IMR-90 (cell line): Measurements from ENCODE around the gene HPSE2. TPM values are rescaled to one million over a fixed set of nuclear protein-coding genes. Genes with fewer than 3 reads are reported as not detected.

Experiments
- ATAC-seq: fragments of 200-7000 bp; cut with Tn5 transposase; 2 replicates; pipeline ENCODE4 v1.9.1; 2020; ENCODE audit warnings: low read depth, mild to moderate bottlenecking, moderate library complexity
- BruUV-seq: library from RNA; stranded (reverse); fragments of 400-500 nt; replicated peaks from 2 replicates; lab custom pipeline; 2021; lab: Mats Ljungman, UMichigan
- CTCF ChIA-PET: fragments of 300-600 bp; formaldehyde crosslinking; extraction: SDS; loops from one replicate; lab custom pipeline; 2021; ENCODE audit warnings: antibody characterized with exemption; lab: Yijun Ruan, JAX
- POLR2A ChIA-PET: fragments of 300-600 bp; sonication (Branson Sonifier 250); formaldehyde crosslinking; loops from one replicate; lab custom pipeline; 2022; ENCODE audit warnings: antibody characterized with exemption; ENCODE audit not compliant: unreplicated experiment; lab: Charles Lee
- DNase-seq: peaks from one replicate; pipeline ENCODE4 v3.0.0; 2013
- H2AFZ ChIP-seq: replicated peaks from 2 replicates; pipeline ENCODE3; 2013; ENCODE audit warnings: low read length, mild to moderate bottlenecking; ENCODE audit not compliant: poor library complexity
- H2AK5ac ChIP-seq: 2 replicates; pipeline ENCODE4 v1.6.1; 2013; ENCODE audit warnings: low read depth, low read length, inconsistent platforms
- H2AK9ac ChIP-seq: replicated peaks from 2 replicates; pipeline ENCODE3; 2013; ENCODE audit warnings: mild to moderate bottlenecking, low read depth, low read length, moderate library complexity; ENCODE audit not compliant: poor library complexity
- H2BK120ac ChIP-seq: 2 replicates; pipeline ENCODE4 v1.6.1; 2013; ENCODE audit warnings: low read depth, low read length, inconsistent platforms
- H2BK15ac ChIP-seq: 3 replicates; pipeline ENCODE4 v1.6.1; 2013; ENCODE audit warnings: low read depth, low read length, inconsistent platforms
- H2BK20ac ChIP-seq: 2 replicates; pipeline ENCODE4 v1.6.1; 2013; ENCODE audit warnings: low read depth, mild to moderate bottlenecking, inconsistent platforms, low read length, moderate library complexity
- H2BK5ac ChIP-seq: 2 replicates; pipeline ENCODE4 v1.6.1; 2013; ENCODE audit warnings: mild to moderate bottlenecking, low read depth, low read length, inconsistent platforms; ENCODE audit not compliant: poor library complexity, severe bottlenecking
- H3K14ac ChIP-seq: replicated peaks from 2 replicates; pipeline ENCODE4 v1.6.1; 2013; ENCODE audit warnings: low read depth, low read length, inconsistent platforms
- H3K18ac ChIP-seq: 2 replicates; pipeline ENCODE4 v1.6.1; 2013; ENCODE audit warnings: low read depth, low read length, control low read depth
- H3K23ac ChIP-seq: 2 replicates; pipeline ENCODE4 v1.6.1; 2013; ENCODE audit warnings: low read depth, low read length, inconsistent platforms
- H3K27ac ChIP-seq: 2 replicates; pipeline ENCODE4 v1.5.1; 2013; ENCODE audit warnings: mild to moderate bottlenecking, control low read depth, low read length; ENCODE audit not compliant: insufficient read depth
- H3K27me3 ChIP-seq: 2 replicates; pipeline ENCODE4 v1.6.1; 2013; ENCODE audit warnings: low read length; ENCODE audit not compliant: control insufficient read depth, insufficient read depth
- H3K36me3 ChIP-seq: 2 replicates; pipeline ENCODE4 v1.6.1; 2013; ENCODE audit warnings: low read length, mixed read lengths; ENCODE audit not compliant: control insufficient read depth, insufficient read depth
- H3K4ac ChIP-seq: 2 replicates; pipeline ENCODE4 v1.6.1; 2013; ENCODE audit warnings: low read depth, low read length, inconsistent platforms
- H3K4me1 ChIP-seq: 2 replicates; pipeline ENCODE4 v1.6.1; 2013; ENCODE audit warnings: low read length, mixed read lengths; ENCODE audit not compliant: control insufficient read depth, insufficient read depth
- H3K4me2 ChIP-seq: 2 replicates; pipeline ENCODE4 v1.6.1; 2013; ENCODE audit warnings: low read depth, mild to moderate bottlenecking, control low read depth, low read length, moderate library complexity
- H3K4me3 ChIP-seq: 2 replicates; pipeline ENCODE4 v1.5.1; 2013; ENCODE audit warnings: low read depth, mild to moderate bottlenecking, control low read depth, low read length, moderate library complexity; ENCODE audit not compliant: insufficient read depth
- H3K56ac ChIP-seq: 2 replicates; pipeline ENCODE4 v1.6.1; 2013; ENCODE audit warnings: low read length, inconsistent platforms; ENCODE audit not compliant: insufficient read depth; ENCODE audit errors: extremely low read depth
- H3K79me1 ChIP-seq, 2 experiments: 2 replicates each; pipeline ENCODE4 v1.6.1; 2013; ENCODE audit warnings: low read length in 2 of 2, inconsistent platforms in 1 of 2, low read depth in 1 of 2
- H3K9ac ChIP-seq: 2 replicates; pipeline ENCODE4 v1.6.1; 2013; ENCODE audit warnings: low read depth, low read length, control low read depth
- H3K9me1 ChIP-seq: 2 replicates; pipeline ENCODE4 v1.6.1; 2013; ENCODE audit warnings: low read length, inconsistent platforms; ENCODE audit not compliant: insufficient read depth
- H3K9me3 ChIP-seq: 2 replicates; pipeline ENCODE4 v1.6.1; 2013; ENCODE audit warnings: low read length; ENCODE audit not compliant: control insufficient read depth, insufficient read depth
- H4K20me1 ChIP-seq: 2 replicates; pipeline ENCODE4 v1.6.1; 2013; ENCODE audit warnings: low read length, inconsistent platforms; ENCODE audit not compliant: insufficient read depth
- H4K5ac ChIP-seq: 2 replicates; pipeline ENCODE4 v1.6.1; 2013; ENCODE audit warnings: mild to moderate bottlenecking, low read depth, low read length, control low read depth
- H4K8ac ChIP-seq, 2 experiments: 2 replicates each; pipeline ENCODE4 v1.6.1; 2013; ENCODE audit warnings: low read depth in 2 of 2, low read length in 2 of 2, control low read depth in 1 of 2, inconsistent platforms in 1 of 2
- H4K91ac ChIP-seq: 2 replicates; pipeline ENCODE4 v1.6.1; 2013; ENCODE audit warnings: low read depth, low read length, inconsistent platforms; ENCODE audit not compliant: insufficient read depth
- BHLHE40 ChIP-seq: fragments of 150-350 bp; IDR thresholded peaks from 2 replicates; pipeline ENCODE4 v1.6.1; 2016; ENCODE audit warnings: mild to moderate bottlenecking, low read depth, low read length
- CEBPB ChIP-seq: IDR thresholded peaks from 2 replicates; pipeline ENCODE4 v1.6.1; 2012; ENCODE audit warnings: low read depth, low read length, improper control_type of control experiment
- MXI1 ChIP-seq: IDR thresholded peaks from 2 replicates; pipeline ENCODE4 v1.6.1; 2012; ENCODE audit warnings: low read depth, mild to moderate bottlenecking, low read length, moderate library complexity, borderline replicate concordance
- WGBS, 2 experiments: methylation state at CpG; one replicate each; pipeline versions ENCODE4 v1.1.5 to v1.1.7; 2013; ENCODE audit warnings: missing lambda C conversion rate in 2 of 2; ENCODE audit not compliant: insufficient read length in 1 of 2; ENCODE audit errors: extremely low coverage in 2 of 2; 5-methylcytosine and 5-hydroxymethylcytosine counted together
- dilution Hi-C: fragments of 300-500 bp; cut with HindIII; formaldehyde crosslinking; loops from one replicate; pipeline ENCODE4 v1.14.3; 2018; ENCODE audit warnings: low sequenced_read_pairs; ENCODE audit not compliant: unreplicated experiment
- in situ Hi-C: fragments of 300-500 bp; cut with MboI; formaldehyde crosslinking; loops from 3 replicates; pipeline ENCODE4 v1.14.3; 2019; ENCODE audit warnings: low sequenced_read_pairs, inconsistent platforms, mixed read lengths
- intact Hi-C: fragments of 100-400 bp; cut with micrococcal nuclease; formaldehyde crosslinking; loops from 2 replicates; pipeline ENCODE4 v1.10.0; 2022
- polyA plus RNA-seq, 3 experiments: library from polyadenylated mRNA; depleted of rRNA; stranded (reverse); fragments of >200 nt; gene quantifications; 2 replicates each; pipeline ENCODE4 v1.2.3, GENCODE V29; 2012; ENCODE audit warnings: low replicate concordance in 1 of 3
- total RNA-seq: library from RNA; depleted of rRNA; stranded (reverse); fragments of >200 nt; gene quantifications from 2 replicates; pipeline ENCODE4 v1.2.3, GENCODE V29; 2012
- TF ChIP-seq, protein P1 (sequence below): fragments of 150-350 bp; IDR thresholded peaks from 2 replicates; pipeline ENCODE4 v1.6.1; 2016; ENCODE audit warnings: low read depth, mild to moderate bottlenecking, low read length, moderate library complexity, borderline replicate concordance

Gene HPSE2
- total and polyA plus RNA-seq, 2 of the 4 experiments (the other 2 are of a cell fraction) = not detected

DNA sequence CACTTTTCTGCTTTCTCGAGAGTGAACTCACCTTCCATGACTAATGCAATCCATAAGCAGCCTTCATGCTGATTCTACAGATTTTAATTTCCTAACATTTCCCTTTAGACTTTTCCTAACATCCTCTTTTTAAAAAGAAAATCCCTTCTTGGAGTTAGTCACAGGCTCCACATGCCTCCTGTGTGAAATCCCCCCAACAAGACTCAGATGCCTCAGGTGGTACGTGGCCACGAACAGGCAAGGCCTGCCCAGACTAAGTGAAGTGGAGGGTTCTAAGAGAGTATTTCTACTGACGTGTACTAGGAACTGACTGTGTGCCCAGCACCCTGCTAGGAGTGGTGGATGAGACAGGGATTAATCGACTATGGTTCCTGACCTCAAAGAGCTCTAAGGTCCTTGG lies 663.1 kb downstream of the HPSE2 start:
- Histone ChIP-seq H3K9me3 (no peaks in the 10 kb centered on the region), H4K5ac (no peak overlapping the region), H4K91ac (no peak overlapping the region), H2AFZ (no peak overlapping the region), H4K8ac (no peak overlapping the region), H3K4me1 (no peaks in the 10 kb centered on the region), H3K18ac (no peak overlapping the region), H3K4ac (no peak overlapping the region), H3K56ac (no peak overlapping the region), H2BK5ac (no peak overlapping the region), H3K27me3 (no peaks in the 10 kb centered on the region), H3K9me1 (no peaks in the 10 kb centered on the region), H3K4me2 (no peak overlapping the region), H2AK9ac (no peak overlapping the region), H2AK5ac (no peak overlapping the region), H3K36me3 (no peaks in the 10 kb centered on the region), H4K20me1 (no peaks in the 10 kb centered on the region), H3K14ac (no peak overlapping the region), H3K23ac (no peak overlapping the region), H2BK20ac (no peak overlapping the region), H3K4me3 (no peak overlapping the region), H3K27ac (no peak overlapping the region), H3K79me1 (no peaks in the 10 kb centered on the region), H2BK120ac (no peak overlapping the region), H3K9ac (no peak overlapping the region), H2BK15ac (no peak overlapping the region)
- ATAC-seq (no peak), DNase-seq (no peak)
- ChIA-PET POLR2A (no interaction called here), CTCF (no interaction called here)
- no TSS peak for BruUV-seq
- WGBS, 2 experiments = 50% methylated on average over 1 of the region's 5 CpGs; no CpG with 5 or more reads in 1 of the 2 experiments
- in situ Hi-C loops = no loop called here
- intact Hi-C loops = no loop called here
- no peak for TF ChIP-seq BHLHE40
- no peak for TF ChIP-seq CEBPB
- TF ChIP-seq MXI1 = no peak
- TF ChIP-seq, protein P1, sequence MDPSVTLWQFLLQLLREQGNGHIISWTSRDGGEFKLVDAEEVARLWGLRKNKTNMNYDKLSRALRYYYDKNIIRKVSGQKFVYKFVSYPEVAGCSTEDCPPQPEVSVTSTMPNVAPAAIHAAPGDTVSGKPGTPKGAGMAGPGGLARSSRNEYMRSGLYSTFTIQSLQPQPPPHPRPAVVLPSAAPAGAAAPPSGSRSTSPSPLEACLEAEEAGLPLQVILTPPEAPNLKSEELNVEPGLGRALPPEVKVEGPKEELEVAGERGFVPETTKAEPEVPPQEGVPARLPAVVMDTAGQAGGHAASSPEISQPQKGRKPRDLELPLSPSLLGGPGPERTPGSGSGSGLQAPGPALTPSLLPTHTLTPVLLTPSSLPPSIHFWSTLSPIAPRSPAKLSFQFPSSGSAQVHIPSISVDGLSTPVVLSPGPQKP = no peak
- dilution Hi-C loops = no loop called here
